ENCODE measurements around the gene MYCBPAP. TPM values are rescaled to one million over a fixed set of nuclear protein-coding genes. Genes with fewer than 3 reads are reported as not detected.

MYCBPAP gene
- total RNA-seq, 1 experiment from 2014 or later, result not detected

DNA sequence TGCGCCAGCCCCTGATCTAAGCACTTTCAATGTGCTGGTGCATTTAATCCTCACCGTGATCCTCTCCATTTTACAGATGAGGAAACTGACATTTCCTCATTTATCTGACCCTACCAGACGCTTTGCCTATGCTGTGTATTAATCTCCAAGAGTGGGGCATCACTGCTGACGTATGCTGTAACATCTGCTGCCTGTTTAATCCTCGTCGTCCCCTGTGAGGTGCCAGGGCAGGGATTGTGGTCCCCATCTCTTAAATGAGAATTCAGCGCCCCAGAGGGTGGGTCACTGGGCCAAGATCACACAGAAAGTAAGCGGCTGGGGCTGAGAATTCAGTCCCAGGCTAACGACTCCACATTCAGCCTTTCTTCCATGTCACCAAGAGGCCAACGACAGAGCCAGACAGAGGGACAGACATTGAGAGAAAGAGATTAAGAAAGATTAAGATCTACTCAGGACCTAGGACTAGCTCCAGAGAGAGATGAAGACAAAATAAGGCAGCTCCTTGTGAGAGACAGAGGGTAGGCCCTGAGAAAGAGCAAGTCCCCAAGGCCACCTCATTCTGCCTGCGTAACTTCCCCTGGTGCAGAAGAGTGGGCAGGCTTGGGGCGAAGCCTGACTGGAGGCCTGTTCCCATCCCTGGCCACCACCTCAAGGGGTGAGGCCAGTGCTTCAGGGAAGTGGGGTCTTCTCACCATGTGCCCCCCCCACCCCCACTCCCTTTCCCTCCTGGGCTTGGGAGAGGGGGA lies 65.8 kb downstream of the MYCBPAP start:
- ATAC-seq (no peak), DNase-seq (ENCODE audit: low read depth, low spot score) (no peak)
- Histone ChIP-seq H3K4me1 (ENCODE audit: control insufficient read depth in 1 of 2, insufficient read depth in 2 of 2, low read length in 2 of 2) (no peaks in the 10 kb centered on the region), H3K27me3 (ENCODE audit: insufficient read depth, low read length) (no peaks in the 10 kb centered on the region), H3K4me3 (replicated peaks in 1 of 2; ENCODE audit: low read depth in 1 of 2, low read length in 2 of 2) (no peak overlapping the region), H3K9me2 (ENCODE audit: insufficient read depth) (no peaks in the 10 kb centered on the region), H3K4me2 (ENCODE audit: low read length) (no peak overlapping the region), H3K36me3 (ENCODE audit: control insufficient read depth in 1 of 2, insufficient read depth in 2 of 2, low read length in 2 of 2) (no peaks in the 10 kb centered on the region), H3K9me3 (ENCODE audit: control insufficient read depth in 1 of 2, insufficient read depth in 1 of 2, low read depth in 1 of 2, low read length in 2 of 2) (no peaks in the 10 kb centered on the region), H2AFZ (ENCODE audit: low read depth, low read length, poor library complexity, severe bottlenecking) (no peak overlapping the region), H3K79me2 (ENCODE audit: insufficient read depth, low read length) (no peaks in the 10 kb centered on the region), H3K27ac (ENCODE audit: low read depth, low read length) (no peak overlapping the region), H3K9ac (ENCODE audit: low read length) (no peak overlapping the region), H4K20me1 (ENCODE audit: insufficient read depth) (no peaks in the 10 kb centered on the region)
- ChIA-PET RAD21 (ENCODE audit: low non-redundant PET in 1 of 2, low total read pairs in 2 of 2, uncharacterized antibody in 2 of 2, unreplicated experiment in 2 of 2) (no interaction called here), POLR2A (no interaction called here), CTCF (interaction anchor here (0.9 kb wide), 1 partner anchor 209 kb away, joined by 3 read pairs; no protein-coding TSS in a partner anchor)
- intact Hi-C loops (cut with micrococcal nuclease), result no loop called here
- no TSS peak for BruUV-seq (replicated peaks)
- TF ChIP-seq CBX3 (IDR thresholded peaks at IDR 0.05; ENCODE audit: low read depth) (no peak), CEBPB (IDR thresholded peaks at IDR 0.05; ENCODE audit: low read depth) (no peak), EGR1 (IDR thresholded peaks at IDR 0.05; ENCODE audit: low read depth) (no peak), EZH2phosphoT487 (IDR thresholded peaks at IDR 0.05; ENCODE audit: borderline replicate concordance) (no peak), REST (IDR thresholded peaks at IDR 0.05; ENCODE audit: low read depth) (no peak), SIN3A (IDR thresholded peaks at IDR 0.05; ENCODE audit: low read depth) (no peak), ZFX (IDR thresholded peaks at IDR 0.05) (no peak), POLR2AphosphoS5 (IDR thresholded peaks at IDR 0.05; ENCODE audit: low read depth, low read length) (no peak), RAD21 (IDR thresholded peaks at IDR 0.05; ENCODE audit: low read depth) (no peak), EZH2 (IDR thresholded peaks at IDR 0.05) (no peak), CTCF (IDR thresholded peaks at IDR 0.05 in 2 of 3, conservative IDR thresholded peaks at IDR 0.05 in 1 of 3; ENCODE audit: borderline replicate concordance in 1 of 3, insufficient read depth in 1 of 3, low read depth in 2 of 3, low read length in 2 of 3) (no peak), SRF (IDR thresholded peaks at IDR 0.05; ENCODE audit: low read depth) (no peak), ZNF274 (IDR thresholded peaks at IDR 0.05; ENCODE audit: low read depth, low read length) (no peak), TCF7L2 (IDR thresholded peaks at IDR 0.05; ENCODE audit: borderline replicate concordance, extremely low read depth, insufficient read depth, insufficient read length) (no peak), FOSL1 (IDR thresholded peaks at IDR 0.05; ENCODE audit: low read depth) (no peak), ELF1 (IDR thresholded peaks at IDR 0.05; ENCODE audit: borderline replicate concordance, low read depth) (no peak)
- TF ChIP-seq, protein P1, sequence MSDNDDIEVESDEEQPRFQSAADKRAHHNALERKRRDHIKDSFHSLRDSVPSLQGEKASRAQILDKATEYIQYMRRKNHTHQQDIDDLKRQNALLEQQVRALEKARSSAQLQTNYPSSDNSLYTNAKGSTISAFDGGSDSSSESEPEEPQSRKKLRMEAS (IDR thresholded peaks at IDR 0.05), result no peak
- TF ChIP-seq, protein P2, sequence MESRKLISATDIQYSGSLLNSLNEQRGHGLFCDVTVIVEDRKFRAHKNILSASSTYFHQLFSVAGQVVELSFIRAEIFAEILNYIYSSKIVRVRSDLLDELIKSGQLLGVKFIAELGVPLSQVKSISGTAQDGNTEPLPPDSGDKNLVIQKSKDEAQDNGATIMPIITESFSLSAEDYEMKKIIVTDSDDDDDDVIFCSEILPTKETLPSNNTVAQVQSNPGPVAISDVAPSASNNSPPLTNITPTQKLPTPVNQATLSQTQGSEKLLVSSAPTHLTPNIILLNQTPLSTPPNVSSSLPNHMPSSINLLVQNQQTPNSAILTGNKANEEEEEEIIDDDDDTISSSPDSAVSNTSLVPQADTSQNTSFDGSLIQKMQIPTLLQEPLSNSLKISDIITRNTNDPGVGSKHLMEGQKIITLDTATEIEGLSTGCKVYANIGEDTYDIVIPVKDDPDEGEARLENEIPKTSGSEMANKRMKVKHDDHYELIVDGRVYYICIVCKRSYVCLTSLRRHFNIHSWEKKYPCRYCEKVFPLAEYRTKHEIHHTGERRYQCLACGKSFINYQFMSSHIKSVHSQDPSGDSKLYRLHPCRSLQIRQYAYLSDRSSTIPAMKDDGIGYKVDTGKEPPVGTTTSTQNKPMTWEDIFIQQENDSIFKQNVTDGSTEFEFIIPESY (IDR thresholded peaks at IDR 0.05; ENCODE audit: extremely low read depth, insufficient replicate concordance, low read length), result no peak
- TF ChIP-seq, protein P3, sequence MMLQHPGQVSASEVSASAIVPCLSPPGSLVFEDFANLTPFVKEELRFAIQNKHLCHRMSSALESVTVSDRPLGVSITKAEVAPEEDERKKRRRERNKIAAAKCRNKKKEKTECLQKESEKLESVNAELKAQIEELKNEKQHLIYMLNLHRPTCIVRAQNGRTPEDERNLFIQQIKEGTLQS (IDR thresholded peaks at IDR 0.05), result no peak
